Measurements from ENCODE around the gene ZNF664. TPM values are rescaled to one million over a fixed set of nuclear protein-coding genes. Genes with fewer than 3 reads are reported as not detected.
A peak's percentile ranks its signal among the peaks of the same experiment; 100 is the strongest.

The ZNF664 gene
- total and polyA plus RNA-seq, 2 of the 8 experiments (the other 6 are each of a cell fraction or from before 2014, with no cell fraction given) = 22.8 to 51.4 TPM

DNA sequence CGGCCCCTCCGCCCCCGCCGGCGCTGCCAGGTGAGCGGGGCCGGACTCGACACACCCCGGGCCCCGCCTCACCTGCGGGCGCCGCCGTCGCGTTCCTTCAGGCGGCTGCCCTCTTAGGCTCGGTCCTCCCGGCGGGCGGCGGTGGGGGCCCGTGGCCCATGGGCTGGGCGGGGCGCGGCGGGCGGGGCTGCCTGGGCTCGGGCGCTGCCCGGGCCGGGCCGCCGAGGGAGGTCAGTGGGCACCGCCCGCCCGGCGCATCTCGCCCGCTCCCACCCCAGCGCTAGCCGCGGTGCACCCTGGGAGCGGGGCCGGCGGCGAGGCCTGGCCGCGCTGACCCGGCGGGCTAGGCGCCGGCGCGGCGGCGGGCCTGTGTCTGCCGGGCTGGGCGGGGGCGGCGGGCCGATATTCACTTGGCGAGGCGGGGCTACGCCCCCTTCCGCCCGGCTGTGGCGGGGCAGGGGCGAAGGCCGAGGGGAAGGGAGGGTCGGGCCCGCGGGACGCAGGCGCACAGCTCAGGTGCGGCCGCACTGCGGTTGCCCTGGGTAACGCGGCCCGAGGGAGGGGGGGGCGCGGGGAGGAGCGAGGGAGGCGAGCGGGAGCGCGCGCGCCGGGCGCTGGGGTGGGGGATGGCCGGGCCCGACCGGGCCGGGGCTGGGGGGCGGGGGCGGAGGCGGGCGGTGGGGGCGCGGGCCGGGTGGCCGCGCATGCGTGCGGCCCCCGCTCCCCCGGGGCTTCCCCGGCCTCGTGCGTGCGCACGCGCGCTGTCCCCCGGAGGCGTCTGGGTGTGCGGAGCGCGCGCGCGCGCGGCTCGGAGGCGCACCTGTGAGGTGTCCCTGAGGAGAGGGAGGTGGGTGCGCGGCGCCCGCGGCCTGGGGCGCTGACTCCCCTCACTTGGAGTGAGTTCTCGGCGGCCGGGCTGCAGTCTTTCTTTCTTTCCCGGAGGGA is at the start of gene ZNF664, which contains the start of gene CCDC92 (continued):
- no peak for TF ChIP-seq CBX8 (IDR thresholded peaks at IDR 0.05; ENCODE audit: borderline replicate concordance, low read depth, low read length)
- no peak for TF ChIP-seq RXRA (IDR thresholded peaks at IDR 0.05; ENCODE audit: insufficient read depth, low read depth, low read length)
- no peak for TF ChIP-seq TCF12 (IDR thresholded peaks at IDR 0.05; ENCODE audit: low read depth, low read length)
- TF ChIP-seq HDAC2 (IDR thresholded peaks at IDR 0.05; ENCODE audit: borderline replicate concordance in 1 of 2, low read depth in 2 of 2, low read length in 2 of 2) = no peak
- TF ChIP-seq, protein P1, sequence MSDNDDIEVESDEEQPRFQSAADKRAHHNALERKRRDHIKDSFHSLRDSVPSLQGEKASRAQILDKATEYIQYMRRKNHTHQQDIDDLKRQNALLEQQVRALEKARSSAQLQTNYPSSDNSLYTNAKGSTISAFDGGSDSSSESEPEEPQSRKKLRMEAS (IDR thresholded peaks at IDR 0.05) = 0 out of 2 replicates have a peak, but pooled peaks have one; percentile 25
- TF ChIP-seq RBBP5 (IDR thresholded peaks at IDR 0.05; ENCODE audit: borderline replicate concordance, low read depth, low read length) = no peak; the same call in 1 of the 2 replicates
- no peak for TF ChIP-seq JUN (IDR thresholded peaks at IDR 0.05; ENCODE audit: low read depth, low read length)
- TF ChIP-seq POLR2AphosphoS5 (IDR thresholded peaks at IDR 0.05; ENCODE audit: low read depth, low read length) = peak; percentile 51; the same call in 1 of the 2 replicates
- TF ChIP-seq, protein P2, sequence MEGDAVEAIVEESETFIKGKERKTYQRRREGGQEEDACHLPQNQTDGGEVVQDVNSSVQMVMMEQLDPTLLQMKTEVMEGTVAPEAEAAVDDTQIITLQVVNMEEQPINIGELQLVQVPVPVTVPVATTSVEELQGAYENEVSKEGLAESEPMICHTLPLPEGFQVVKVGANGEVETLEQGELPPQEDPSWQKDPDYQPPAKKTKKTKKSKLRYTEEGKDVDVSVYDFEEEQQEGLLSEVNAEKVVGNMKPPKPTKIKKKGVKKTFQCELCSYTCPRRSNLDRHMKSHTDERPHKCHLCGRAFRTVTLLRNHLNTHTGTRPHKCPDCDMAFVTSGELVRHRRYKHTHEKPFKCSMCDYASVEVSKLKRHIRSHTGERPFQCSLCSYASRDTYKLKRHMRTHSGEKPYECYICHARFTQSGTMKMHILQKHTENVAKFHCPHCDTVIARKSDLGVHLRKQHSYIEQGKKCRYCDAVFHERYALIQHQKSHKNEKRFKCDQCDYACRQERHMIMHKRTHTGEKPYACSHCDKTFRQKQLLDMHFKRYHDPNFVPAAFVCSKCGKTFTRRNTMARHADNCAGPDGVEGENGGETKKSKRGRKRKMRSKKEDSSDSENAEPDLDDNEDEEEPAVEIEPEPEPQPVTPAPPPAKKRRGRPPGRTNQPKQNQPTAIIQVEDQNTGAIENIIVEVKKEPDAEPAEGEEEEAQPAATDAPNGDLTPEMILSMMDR (IDR thresholded peaks at IDR 0.05; ENCODE audit: control extremely low read depth in 1 of 3, insufficient read depth in 1 of 3, low read depth in 1 of 3, low read length in 3 of 3) = peak; percentile 34 to 36 (median 35); a peak in 2 of 4 replicates
- no peak for TF ChIP-seq FOSL1 (IDR thresholded peaks at IDR 0.05; ENCODE audit: insufficient read depth, low read depth, low read length)
- TF ChIP-seq SP4 (IDR thresholded peaks at IDR 0.05; ENCODE audit: low read length) = no peak
- peak; percentile 12; the same call in 1 of the 2 replicates for TF ChIP-seq PHF8 (conservative IDR thresholded peaks at IDR 0.05; ENCODE audit: low read depth, low read length)
- peak; percentile 87 for TF ChIP-seq EGR1 (IDR thresholded peaks at IDR 0.05; ENCODE audit: borderline replicate concordance, low read depth, low read length)
- TF ChIP-seq MAFK (IDR thresholded peaks at IDR 0.05; ENCODE audit: low read depth, low read length) = no peak
- TF ChIP-seq, protein P3, sequence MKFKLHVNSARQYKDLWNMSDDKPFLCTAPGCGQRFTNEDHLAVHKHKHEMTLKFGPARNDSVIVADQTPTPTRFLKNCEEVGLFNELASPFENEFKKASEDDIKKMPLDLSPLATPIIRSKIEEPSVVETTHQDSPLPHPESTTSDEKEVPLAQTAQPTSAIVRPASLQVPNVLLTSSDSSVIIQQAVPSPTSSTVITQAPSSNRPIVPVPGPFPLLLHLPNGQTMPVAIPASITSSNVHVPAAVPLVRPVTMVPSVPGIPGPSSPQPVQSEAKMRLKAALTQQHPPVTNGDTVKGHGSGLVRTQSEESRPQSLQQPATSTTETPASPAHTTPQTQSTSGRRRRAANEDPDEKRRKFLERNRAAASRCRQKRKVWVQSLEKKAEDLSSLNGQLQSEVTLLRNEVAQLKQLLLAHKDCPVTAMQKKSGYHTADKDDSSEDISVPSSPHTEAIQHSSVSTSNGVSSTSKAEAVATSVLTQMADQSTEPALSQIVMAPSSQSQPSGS (IDR thresholded peaks at IDR 0.05; ENCODE audit: low read length) = no peak
